NCI-H82 treated with DMSO at 0.1 percent for 48 hours (cell line): ENCODE results near the gene XPNPEP2.

Source experiments
- DNase-seq: peaks from one replicate; lab custom pipeline; 2025; ENCODE audit not compliant: unreplicated experiment; lab: John Stamatoyannopoulos, UW

The XPNPEP2 gene

DNA sequence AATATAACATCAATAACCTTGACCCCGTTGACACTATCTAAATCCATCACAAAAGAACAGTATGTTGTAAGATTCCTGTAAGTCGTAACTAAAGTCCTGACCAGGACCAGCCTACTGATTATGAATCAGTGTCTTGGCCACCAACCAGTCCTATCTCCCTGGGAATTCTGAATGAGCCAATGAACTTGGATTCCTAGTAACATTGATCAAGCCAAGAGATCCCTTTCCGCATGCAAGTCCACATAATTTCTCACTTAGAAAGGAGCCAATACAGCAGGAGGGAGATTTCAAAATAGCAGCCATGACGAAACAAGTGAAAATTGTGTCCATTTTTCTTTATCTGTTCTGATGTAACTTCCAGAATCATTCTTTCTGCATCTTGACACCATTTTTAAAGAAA is 9.5 kb downstream of the XPNPEP2 start:
- no peak for DNase-seq

DNA sequence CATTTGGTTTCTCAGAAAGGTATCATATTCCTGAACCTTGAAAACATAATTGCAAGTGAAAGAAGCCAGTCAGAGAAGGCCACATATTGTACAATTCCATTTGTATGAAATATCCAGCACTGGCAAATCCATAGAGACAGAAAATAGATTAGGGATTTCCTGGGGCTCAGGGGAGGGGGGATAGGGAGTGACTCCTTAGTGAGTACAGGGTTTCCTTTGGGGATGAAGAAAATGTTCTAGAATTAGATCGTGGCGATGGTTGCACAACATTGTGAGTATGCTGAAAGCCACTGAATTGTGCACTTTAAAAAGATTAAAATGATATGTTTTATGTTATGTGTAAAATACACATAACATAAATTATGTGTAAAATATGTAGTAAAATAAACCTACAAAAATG is 10.3 kb downstream of the XPNPEP2 start:
- DNase-seq, result no peak

DNA sequence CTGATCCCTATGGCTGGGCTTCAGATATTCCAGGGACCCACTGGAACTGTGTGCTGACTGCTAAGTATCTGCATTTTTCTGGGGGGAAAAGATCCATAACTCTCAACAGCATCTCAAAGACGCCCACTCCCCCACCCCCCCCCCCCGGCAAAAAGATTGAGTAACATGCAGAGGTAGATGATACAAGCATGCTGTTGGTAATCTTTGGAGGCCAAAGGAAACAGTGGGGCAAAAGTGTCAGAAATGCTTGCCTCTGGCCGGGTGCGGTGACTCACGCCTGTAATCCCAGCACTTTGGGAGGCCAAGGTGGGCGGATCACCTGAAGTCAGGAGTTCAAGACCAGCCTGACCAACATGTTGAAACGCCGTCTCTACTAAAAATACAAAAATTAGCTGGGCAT is 12.2 kb downstream of the XPNPEP2 start:
- DNase-seq, result no peak

DNA sequence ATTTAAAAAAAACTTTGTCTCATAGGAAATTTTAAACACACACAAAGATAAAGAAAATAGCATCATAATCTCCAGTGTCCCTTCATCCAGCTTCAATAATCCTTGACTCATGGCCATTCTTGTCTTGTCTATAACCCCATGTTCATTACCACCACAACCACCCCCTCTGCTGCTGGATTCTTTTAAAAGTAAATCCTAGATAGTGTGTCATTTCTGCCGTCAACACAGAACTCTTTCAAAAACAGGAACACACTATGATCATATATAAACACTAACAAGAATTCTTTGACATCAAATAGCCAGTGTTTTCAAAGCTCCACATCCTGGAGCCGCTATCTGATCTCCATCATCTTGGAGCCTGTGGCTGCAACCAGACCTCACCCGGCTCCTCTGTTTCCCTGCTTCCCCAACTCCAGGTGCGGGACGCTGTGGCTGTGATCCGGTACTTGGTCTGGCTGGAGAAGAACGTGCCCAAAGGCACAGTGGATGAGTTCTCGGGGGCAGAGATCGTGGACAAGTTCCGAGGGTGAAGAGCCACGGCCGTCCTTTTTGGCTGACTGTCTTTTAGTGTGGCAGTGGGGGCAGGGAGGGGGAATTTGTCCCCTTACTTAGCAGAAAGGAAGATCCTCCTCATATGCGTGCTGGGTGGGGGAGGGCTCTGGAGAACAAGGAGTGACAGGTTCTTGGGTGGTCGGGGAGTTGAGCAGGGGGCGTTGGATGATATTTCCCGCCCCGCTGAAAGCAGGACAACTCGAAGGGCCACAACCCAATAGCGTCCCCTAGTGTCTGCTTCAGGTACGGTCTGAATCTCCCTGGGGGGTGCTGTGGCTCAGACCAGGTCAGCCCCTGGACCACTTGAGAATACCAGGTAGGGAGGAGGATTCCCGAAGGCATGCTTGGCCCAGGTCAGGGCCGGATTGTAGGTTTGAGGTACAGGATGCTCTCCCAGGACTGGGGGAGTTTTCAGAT is 15.6 kb downstream of the XPNPEP2 start:
- DNase-seq, result no peak

- no peak for DNase-seq
Measured at GRCh38 chrX:129755779-129756650, 17.2 kb downstream of the XPNPEP2 start.

- no peak for DNase-seq
Measured at GRCh38 chrX:129759576-129760061, 20.8 kb downstream of the XPNPEP2 start.

- no peak for DNase-seq
Measured at GRCh38 chrX:129760155-129760554, 21.4 kb downstream of the XPNPEP2 start.

DNA sequence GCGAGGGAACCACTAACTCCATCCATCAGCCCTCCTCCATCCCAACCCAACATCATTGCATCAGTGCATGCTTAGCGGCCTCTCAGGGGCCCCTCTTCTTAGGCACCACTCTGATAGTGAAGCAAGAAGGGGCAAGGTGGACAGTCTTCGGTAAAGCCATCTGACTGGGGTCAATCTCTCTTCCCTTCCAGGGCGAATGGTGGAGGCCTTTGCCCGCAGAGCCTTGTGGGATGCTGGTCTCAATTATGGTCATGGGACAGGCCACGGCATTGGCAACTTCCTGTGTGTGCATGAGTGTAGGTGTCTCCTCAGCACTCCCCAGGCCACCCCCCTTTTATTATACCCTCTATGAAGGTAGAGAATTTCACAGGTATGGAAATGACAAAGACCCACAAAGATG is 22.2 kb downstream of the XPNPEP2 start:
- no peak for DNase-seq

DNA sequence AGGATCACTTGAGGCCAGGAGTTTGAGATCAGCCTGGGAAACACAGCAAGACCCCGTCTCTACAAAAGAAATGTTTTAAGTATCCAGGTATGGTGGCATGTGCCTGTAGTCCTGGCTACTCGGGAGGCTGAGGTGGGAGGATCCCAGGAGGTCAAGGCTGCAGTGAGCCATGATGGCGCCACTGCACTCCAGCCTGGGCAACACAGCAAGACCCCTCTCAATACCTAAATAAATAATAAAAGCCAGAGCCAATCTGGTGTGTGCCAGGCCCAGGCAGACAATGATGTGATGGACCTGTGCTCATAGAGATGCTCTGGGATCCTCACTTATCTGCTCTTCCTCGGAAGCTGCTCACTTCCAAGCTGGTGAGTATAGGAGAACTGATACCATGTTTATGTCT is 22.8 kb downstream of the XPNPEP2 start:
- DNase-seq, result no peak

DNA sequence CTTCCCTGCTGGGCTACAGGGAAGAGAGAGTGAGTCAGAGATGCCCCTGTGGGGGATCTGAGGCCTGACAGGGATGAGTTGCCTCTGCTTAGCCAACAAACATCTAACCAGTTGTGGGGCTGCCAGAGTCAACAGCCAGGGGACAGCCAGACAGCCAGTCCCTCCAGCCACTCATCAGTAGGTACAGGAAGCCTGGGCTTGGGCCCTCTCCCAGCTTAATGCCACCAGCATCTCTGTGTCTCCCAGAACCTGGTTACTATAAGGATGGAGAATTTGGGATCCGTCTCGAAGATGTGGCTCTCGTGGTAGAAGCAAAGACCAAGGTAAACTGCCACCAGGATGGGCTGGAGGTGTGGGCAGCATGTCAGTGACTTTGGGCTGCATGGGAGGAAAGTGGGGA is 23.7 kb downstream of the XPNPEP2 start:
- DNase-seq, result no peak

GRCh38 chrX:129763666-129764065 is 24.9 kb downstream of the XPNPEP2 start:
- DNase-seq, result no peak

DNA sequence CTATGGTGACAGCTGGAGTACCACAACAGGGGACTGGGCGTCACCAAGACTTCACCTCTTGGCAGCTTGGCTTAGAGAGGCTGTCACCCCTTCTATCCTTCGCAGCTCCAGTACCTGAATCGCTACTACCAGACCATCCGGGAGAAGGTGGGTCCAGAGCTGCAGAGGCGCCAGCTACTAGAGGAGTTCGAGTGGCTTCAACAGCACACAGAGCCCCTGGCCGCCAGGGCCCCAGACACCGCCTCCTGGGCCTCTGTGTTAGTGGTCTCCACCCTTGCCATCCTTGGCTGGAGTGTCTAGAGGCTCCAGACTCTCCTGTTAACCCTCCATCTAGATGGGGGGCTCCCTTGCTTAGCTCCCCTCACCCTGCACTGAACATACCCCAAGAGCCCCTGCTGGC is 29.4 kb downstream of the XPNPEP2 start:
- no peak for DNase-seq

DNA sequence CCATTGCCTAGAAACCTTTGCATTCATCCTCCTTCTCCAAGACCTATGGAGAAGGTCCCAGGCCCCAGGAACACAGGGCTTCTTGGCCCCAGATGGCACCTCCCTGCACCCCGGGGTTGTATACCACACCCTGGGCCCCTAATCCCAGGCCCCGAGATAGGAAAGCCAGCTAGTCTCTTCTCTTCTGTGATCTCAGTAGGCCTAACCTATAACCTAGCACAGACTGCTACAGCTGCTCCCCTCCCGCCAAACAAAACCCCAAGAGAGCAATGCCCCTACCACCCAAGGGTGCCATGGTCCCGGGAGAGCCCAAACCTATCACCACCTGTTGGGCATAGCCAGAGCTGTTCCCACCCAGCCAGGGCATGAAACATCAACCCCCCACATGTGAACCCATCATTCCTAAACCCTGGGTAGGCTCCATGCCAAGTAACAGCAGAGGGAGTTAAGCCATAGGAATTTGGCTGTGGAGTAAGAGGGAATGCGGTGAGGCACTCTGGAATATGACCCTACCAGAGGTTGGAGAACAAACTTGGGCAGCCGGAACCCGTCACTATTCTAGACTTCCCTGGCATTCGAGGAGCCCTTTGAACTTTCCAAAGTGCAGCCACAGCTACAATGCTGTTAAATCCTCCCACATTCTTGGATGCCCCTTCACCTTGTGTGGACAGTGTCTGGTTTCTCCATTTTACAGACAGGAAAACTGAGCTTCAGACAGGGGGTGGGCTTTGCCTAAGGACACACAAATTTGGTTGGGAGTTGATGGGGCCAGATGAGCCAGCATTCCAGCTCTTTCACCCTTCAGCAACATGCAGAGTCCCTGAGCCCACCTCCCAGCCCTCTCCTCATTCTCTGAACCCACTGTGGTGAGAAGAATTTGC is 30.0 kb downstream of the XPNPEP2 start:
- DNase-seq, result no peak

- DNase-seq, result no peak
Measured at GRCh38 chrX:129769467-129770154, 30.8 kb downstream of the XPNPEP2 start.

DNA sequence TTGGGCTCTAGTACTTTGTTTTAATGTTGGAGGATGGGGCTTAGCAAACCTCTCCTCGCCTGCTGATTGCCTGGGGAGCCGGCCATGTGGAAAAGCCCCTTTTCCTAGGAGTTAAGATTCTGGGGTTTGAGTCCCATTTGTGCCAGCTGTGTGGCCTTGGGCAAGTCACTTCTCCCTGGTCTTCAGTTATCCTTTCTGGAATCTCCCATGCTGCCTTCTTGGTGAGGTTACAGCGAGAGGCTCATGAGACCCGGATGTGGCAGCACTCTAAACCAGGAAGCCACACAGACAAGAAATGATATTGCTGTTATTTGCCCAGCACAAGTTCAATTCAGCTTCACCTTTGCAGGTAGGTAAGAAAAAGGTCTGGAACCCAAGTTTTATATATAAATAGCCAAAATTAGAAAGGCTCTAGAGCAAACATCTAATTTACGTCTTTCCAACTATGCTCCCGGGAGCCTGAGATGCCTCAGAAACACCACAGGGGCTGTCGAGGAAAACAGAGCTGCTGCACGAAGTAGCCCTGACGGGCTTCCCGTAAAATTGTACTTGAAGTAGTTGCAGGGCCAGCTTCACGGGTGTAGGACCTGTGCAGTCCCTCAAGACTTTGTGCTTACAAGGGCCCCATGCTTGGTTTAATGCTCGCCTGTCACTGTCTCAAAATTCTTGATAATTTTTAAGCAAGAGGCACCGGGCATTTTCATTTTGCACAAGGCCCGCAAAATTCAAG is 32.7 kb downstream of the XPNPEP2 start:
- no peak for DNase-seq

GRCh38 chrX:129772796-129773431 is 34.1 kb downstream of the XPNPEP2 start:
- no peak for DNase-seq

DNA sequence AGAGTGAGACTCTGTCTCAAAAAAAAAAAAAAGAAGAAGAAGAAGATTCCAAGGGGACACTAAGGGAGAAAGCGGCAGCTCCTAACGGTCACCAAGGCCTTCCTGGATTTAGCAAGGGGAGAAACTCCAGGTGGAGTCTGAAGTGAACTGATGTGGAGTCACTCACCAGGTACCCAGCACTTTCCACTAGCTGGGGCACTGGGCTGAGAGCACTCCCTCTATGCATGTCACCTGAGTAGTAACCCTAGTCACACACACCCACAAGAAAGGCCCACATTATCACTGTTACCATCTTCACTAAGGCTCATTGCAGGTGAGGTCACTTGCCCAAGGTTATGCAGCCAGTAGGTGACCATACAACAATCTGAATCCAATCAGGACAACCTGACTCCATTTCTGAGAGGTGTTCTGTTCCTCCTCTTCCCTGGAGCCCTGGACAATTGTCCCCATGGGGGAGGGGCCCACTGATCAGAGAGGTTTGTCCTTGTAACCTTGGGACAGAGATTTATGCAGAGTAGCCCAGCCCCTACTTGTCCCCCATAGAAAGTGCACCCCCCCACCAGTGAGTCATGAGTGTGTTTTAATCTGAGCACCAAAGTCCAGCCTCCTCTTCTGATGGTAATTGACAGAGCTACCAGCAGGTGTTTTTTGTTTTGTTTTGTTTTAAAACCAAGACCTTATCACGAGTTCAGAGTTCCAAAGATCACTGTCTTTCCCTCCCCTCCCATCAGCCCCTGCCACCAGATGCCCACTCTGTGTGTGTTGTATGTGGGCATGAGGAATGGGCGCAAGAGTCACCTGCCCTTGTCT is 35.1 kb downstream of the XPNPEP2 start:
- DNase-seq, result no peak
